ENCODE data around the gene RBP3.

DNA sequence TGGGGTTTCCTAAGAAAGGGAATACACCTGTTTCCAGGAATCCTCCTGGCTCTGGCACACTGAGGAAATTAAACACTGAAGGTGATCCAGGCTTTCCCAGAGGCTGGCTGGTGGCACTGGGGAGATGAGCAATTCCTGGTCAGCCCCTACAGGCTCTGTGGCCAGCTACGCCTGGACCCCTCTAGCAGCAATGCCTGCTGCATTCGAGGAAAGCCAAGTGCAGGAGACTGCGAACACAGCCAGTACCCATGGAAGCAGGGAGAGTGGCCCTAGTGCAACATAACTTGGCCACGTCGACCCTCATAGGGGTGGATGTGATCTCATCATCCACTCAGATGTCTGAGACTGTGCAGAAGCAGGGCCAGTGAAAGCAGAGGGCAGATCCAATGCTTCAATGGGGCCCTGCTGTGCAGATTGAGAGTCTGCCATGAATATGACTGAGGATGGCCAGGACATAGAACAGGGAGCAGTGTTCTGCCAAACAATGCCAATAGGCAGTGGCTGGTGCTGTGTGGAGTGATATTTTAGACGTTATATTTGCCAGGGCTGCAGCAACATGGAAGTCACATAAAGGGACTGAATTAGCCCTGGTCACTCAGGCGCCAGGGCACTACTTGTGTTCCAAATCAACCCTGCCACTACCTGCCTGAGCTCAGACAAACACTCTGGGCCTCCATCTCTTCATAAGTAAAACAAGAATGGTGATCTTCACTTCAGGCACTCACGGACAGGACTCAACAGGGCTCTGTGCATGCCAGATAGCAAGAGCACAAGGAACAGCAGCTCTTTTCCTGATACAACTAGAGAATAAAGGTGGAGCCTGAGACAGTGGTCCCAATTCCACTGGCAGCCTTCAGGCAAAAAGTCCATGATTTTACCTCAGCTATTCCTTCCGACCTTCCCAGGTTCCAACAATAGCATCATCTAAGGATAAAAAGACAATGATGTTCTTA, 33.5 kb downstream of the RBP3 start:
- TF ChIP-seq RARB (CRISPR knock-in tag; IDR thresholded peaks at IDR 0.05) (no peak), ZNF565 (CRISPR knock-in tag; conservative IDR thresholded peaks at IDR 0.05; ENCODE audit: low read depth) (no peak), BACH2 (CRISPR knock-in tag; IDR thresholded peaks at IDR 0.05; ENCODE audit: borderline replicate concordance) (no peak), ARNTL (CRISPR knock-in tag; IDR thresholded peaks at IDR 0.05; ENCODE audit: borderline replicate concordance, low read depth) (no peak), ZNF70 (CRISPR knock-in tag; IDR thresholded peaks at IDR 0.05) (no peak), ESRRG (CRISPR knock-in tag; IDR thresholded peaks at IDR 0.05) (no peak), TOX (CRISPR knock-in tag; IDR thresholded peaks at IDR 0.05; ENCODE audit: borderline replicate concordance) (no peak), ZFP30 (CRISPR knock-in tag; IDR thresholded peaks at IDR 0.05) (no peak), TCF4 (CRISPR knock-in tag; IDR thresholded peaks at IDR 0.05; ENCODE audit: borderline replicate concordance) (no peak), SNAI2 (CRISPR knock-in tag; IDR thresholded peaks at IDR 0.05) (no peak)
- TF ChIP-seq, protein P1, sequence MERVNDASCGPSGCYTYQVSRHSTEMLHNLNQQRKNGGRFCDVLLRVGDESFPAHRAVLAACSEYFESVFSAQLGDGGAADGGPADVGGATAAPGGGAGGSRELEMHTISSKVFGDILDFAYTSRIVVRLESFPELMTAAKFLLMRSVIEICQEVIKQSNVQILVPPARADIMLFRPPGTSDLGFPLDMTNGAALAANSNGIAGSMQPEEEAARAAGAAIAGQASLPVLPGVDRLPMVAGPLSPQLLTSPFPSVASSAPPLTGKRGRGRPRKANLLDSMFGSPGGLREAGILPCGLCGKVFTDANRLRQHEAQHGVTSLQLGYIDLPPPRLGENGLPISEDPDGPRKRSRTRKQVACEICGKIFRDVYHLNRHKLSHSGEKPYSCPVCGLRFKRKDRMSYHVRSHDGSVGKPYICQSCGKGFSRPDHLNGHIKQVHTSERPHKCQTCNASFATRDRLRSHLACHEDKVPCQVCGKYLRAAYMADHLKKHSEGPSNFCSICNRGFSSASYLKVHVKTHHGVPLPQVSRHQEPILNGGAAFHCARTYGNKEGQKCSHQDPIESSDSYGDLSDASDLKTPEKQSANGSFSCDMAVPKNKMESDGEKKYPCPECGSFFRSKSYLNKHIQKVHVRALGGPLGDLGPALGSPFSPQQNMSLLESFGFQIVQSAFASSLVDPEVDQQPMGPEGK (CRISPR knock-in tag; IDR thresholded peaks at IDR 0.05; ENCODE audit: borderline replicate concordance), result no peak
- TF ChIP-seq, protein P2, sequence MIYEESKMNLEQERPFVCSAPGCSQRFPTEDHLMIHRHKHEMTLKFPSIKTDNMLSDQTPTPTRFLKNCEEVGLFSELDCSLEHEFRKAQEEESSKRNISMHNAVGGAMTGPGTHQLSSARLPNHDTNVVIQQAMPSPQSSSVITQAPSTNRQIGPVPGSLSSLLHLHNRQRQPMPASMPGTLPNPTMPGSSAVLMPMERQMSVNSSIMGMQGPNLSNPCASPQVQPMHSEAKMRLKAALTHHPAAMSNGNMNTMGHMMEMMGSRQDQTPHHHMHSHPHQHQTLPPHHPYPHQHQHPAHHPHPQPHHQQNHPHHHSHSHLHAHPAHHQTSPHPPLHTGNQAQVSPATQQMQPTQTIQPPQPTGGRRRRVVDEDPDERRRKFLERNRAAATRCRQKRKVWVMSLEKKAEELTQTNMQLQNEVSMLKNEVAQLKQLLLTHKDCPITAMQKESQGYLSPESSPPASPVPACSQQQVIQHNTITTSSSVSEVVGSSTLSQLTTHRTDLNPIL (CRISPR knock-in tag; IDR thresholded peaks at IDR 0.05; ENCODE audit: low read depth), result no peak

All from SK-N-SH treated with all-trans-retinoic acid at 6 μM for 48 hours (cell line).